Esophagus (tissue), 2 donors: ENCODE measurements around the gene SKOR2. TPM values are rescaled to one million over a fixed set of nuclear protein-coding genes. Genes with fewer than 3 reads are reported as not detected.

Experiments used
- H3K27ac ChIP-seq, 2 donors: one replicate each; pipeline ENCODE4 v1.5.1; 2013; ENCODE audit warnings: low read depth in 2 of 2, mild to moderate bottlenecking in 2 of 2, inconsistent platforms in 1 of 2, low read length in 1 of 2, moderate library complexity in 1 of 2
- H3K27me3 ChIP-seq, 2 donors: one replicate each; pipeline ENCODE4 v1.6.1; 2013; ENCODE audit warnings: low read length in 2 of 2, control low read depth in 1 of 2, mild to moderate bottlenecking in 1 of 2; ENCODE audit not compliant: insufficient read depth in 2 of 2, control insufficient read depth in 1 of 2
- H3K36me3 ChIP-seq, 2 donors: one replicate each; pipeline ENCODE4 v1.6.1; 2013; ENCODE audit warnings: low read length in 1 of 2; ENCODE audit not compliant: control insufficient read depth in 2 of 2, insufficient read depth in 2 of 2
- H3K4me1 ChIP-seq, 2 donors: one replicate each; pipeline ENCODE4 v1.6.1; 2013; ENCODE audit warnings: low read length in 1 of 2; ENCODE audit not compliant: control insufficient read depth in 2 of 2, insufficient read depth in 2 of 2
- H3K4me3 ChIP-seq, 2 donors: one replicate each; pipeline ENCODE4 v1.5.1; 2013; ENCODE audit warnings: low read length in 2 of 2, mild to moderate bottlenecking in 2 of 2, low read depth in 1 of 2, moderate library complexity in 1 of 2
- H3K9me3 ChIP-seq, 2 donors: one replicate each; pipeline ENCODE4 v1.6.1; 2013; ENCODE audit warnings: mild to moderate bottlenecking in 2 of 2, low read depth in 1 of 2, low read length in 1 of 2, moderate library complexity in 1 of 2; ENCODE audit not compliant: control insufficient read depth in 2 of 2, insufficient read depth in 1 of 2
- WGBS, 2 donors: extraction: QIAGEN DNeasy Blood & Tissue Kit; methylation state at CpG; one replicate each; pipeline ENCODE4 v1.1.7; 2013; 5-methylcytosine and 5-hydroxymethylcytosine counted together
- polyA plus RNA-seq, 2 donors: library from polyadenylated mRNA; stranded (reverse); fragments of 200-250 nt; gene quantifications; one replicate each; pipeline ENCODE4 v1.2.3, GENCODE V29; 2013
- donor health status: healthy with polysubstance abuse.
- donor health status: Bipolar disorder and iron deficiency.

The SKOR2 gene
- polyA plus RNA-seq, 2 donors = not detected

GRCh38 chr18:47283476-47283875 lies 32.0 kb upstream of the SKOR2 start:
- WGBS, 2 donors = 39 to 45% methylated on average over 5 of the region's 5 CpGs
- no peak overlapping the region for H3K27ac ChIP-seq
- H3K4me1 ChIP-seq = no peaks in the 10 kb centered on the region
- no peak overlapping the region for H3K4me3 ChIP-seq
- no peaks in the 10 kb centered on the region for H3K9me3 ChIP-seq
- no peaks in the 10 kb centered on the region for H3K36me3 ChIP-seq
- H3K27me3 ChIP-seq = no peaks in the 10 kb centered on the region

- H3K36me3 ChIP-seq = no peaks in the 10 kb centered on the region
- peaks cover 0 to 3% of the 10 kb centered on the region in 2 donors for H3K27me3 ChIP-seq
- H3K27ac ChIP-seq = no peak overlapping the region
- no peaks in the 10 kb centered on the region for H3K9me3 ChIP-seq
- no peak overlapping the region for H3K4me3 ChIP-seq
- 50 to 56% methylated on average over 3 of the region's 3 CpGs for WGBS, 2 donors
- H3K4me1 ChIP-seq = no peaks in the 10 kb centered on the region
These were observed 28.7 kb upstream of the SKOR2 start for GRCh38 chr18:47280121-47280520.

- Histone ChIP-seq H3K27ac (no peak overlapping the region), H3K4me1 (no peaks in the 10 kb centered on the region), H3K4me3 (no peak overlapping the region), H3K36me3 (no peaks in the 10 kb centered on the region), H3K27me3 (peaks cover 0 to 3% of the 10 kb centered on the region in 2 donors), H3K9me3 (no peaks in the 10 kb centered on the region)
- 38 to 41% methylated on average over 9 of the region's 9 CpGs for WGBS, 2 donors
These were observed 23.5 kb upstream of the SKOR2 start for GRCh38 chr18:47274961-47275360.

GRCh38 chr18:47265197-47265596 lies 13.7 kb upstream of the SKOR2 start:
- H3K27me3 ChIP-seq = peaks cover 24 to 36% of the 10 kb centered on the region in 2 donors

GRCh38 chr18:47264308-47264700 lies 12.8 kb upstream of the SKOR2 start:
- 8 to 9% methylated on average over 10 of the region's 10 CpGs for WGBS, 2 donors
- no peak overlapping the region for H3K4me3 ChIP-seq
- H3K36me3 ChIP-seq = no peaks in the 10 kb centered on the region
- H3K27me3 ChIP-seq = peaks cover 32 to 37% of the 10 kb centered on the region in 2 donors
- H3K27ac ChIP-seq = no peak overlapping the region
- H3K9me3 ChIP-seq = peaks cover 0 to 24% of the 10 kb centered on the region in 2 donors
- peaks cover 2 to 5% of the 10 kb centered on the region in 2 donors for H3K4me1 ChIP-seq

More at GRCh38 chr18:47265197-47265596, 13.7 kb upstream of the SKOR2 start:
- 25 to 31% methylated on average over 1 of the region's 1 CpG for WGBS, 2 donors
- H3K27ac ChIP-seq = no peak overlapping the region
- H3K36me3 ChIP-seq = no peaks in the 10 kb centered on the region
- peaks cover 0 to 19% of the 10 kb centered on the region in 2 donors for H3K9me3 ChIP-seq
- peaks cover 2 to 5% of the 10 kb centered on the region in 2 donors for H3K4me1 ChIP-seq
- H3K4me3 ChIP-seq = no peak overlapping the region

- H3K4me3 ChIP-seq = no peak overlapping the region
- H3K27me3 ChIP-seq = peaks cover 32 to 37% of the 10 kb centered on the region in 2 donors
- H3K9me3 ChIP-seq = peaks cover 0 to 24% of the 10 kb centered on the region in 2 donors
- no peaks in the 10 kb centered on the region for H3K36me3 ChIP-seq
- 6 to 7% methylated on average over 68 to 69 of the region's 69 CpGs for WGBS, 2 donors
- H3K27ac ChIP-seq = no peak overlapping the region
- H3K4me1 ChIP-seq = peaks cover 2 to 5% of the 10 kb centered on the region in 2 donors
These were observed 12.2 kb upstream of the SKOR2 start for GRCh38 chr18:47263430-47264307.

GRCh38 chr18:47263150-47263429 lies 11.6 kb upstream of the SKOR2 start:
- peaks cover 32 to 37% of the 10 kb centered on the region in 2 donors for H3K27me3 ChIP-seq
- H3K4me3 ChIP-seq = no peak overlapping the region
- 7 to 8% methylated on average over 16 of the region's 16 CpGs for WGBS, 2 donors

GRCh38 chr18:47262301-47263149 lies 11.1 kb upstream of the SKOR2 start:
- no peak overlapping the region for H3K27ac ChIP-seq
- WGBS, 2 donors = 7 to 9% methylated on average over 38 of the region's 38 CpGs
- peaks cover 32 to 37% of the 10 kb centered on the region in 2 donors for H3K27me3 ChIP-seq
- H3K9me3 ChIP-seq = peaks cover 0 to 24% of the 10 kb centered on the region in 2 donors
- H3K4me3 ChIP-seq = no peak overlapping the region
- H3K4me1 ChIP-seq = peaks cover 2 to 5% of the 10 kb centered on the region in 2 donors
- H3K36me3 ChIP-seq = no peaks in the 10 kb centered on the region

More at GRCh38 chr18:47263150-47263429, 11.6 kb upstream of the SKOR2 start:
- H3K36me3 ChIP-seq = no peaks in the 10 kb centered on the region
- peaks cover 2 to 5% of the 10 kb centered on the region in 2 donors for H3K4me1 ChIP-seq
- H3K27ac ChIP-seq = no peak overlapping the region
- peaks cover 0 to 24% of the 10 kb centered on the region in 2 donors for H3K9me3 ChIP-seq

- peaks cover 32 to 37% of the 10 kb centered on the region in 2 donors for H3K27me3 ChIP-seq
- peaks cover 2 to 5% of the 10 kb centered on the region in 2 donors for H3K4me1 ChIP-seq
- no peak overlapping the region for H3K27ac ChIP-seq
- 6 to 9% methylated on average over 19 of the region's 19 CpGs for WGBS, 2 donors
- peaks cover 0 to 24% of the 10 kb centered on the region in 2 donors for H3K9me3 ChIP-seq
- no peaks in the 10 kb centered on the region for H3K36me3 ChIP-seq
- no peak overlapping the region for H3K4me3 ChIP-seq
These were observed 10.4 kb upstream of the SKOR2 start for GRCh38 chr18:47261902-47262300.
